Measurements from ENCODE around the gene BLACAT1.

DNA sequence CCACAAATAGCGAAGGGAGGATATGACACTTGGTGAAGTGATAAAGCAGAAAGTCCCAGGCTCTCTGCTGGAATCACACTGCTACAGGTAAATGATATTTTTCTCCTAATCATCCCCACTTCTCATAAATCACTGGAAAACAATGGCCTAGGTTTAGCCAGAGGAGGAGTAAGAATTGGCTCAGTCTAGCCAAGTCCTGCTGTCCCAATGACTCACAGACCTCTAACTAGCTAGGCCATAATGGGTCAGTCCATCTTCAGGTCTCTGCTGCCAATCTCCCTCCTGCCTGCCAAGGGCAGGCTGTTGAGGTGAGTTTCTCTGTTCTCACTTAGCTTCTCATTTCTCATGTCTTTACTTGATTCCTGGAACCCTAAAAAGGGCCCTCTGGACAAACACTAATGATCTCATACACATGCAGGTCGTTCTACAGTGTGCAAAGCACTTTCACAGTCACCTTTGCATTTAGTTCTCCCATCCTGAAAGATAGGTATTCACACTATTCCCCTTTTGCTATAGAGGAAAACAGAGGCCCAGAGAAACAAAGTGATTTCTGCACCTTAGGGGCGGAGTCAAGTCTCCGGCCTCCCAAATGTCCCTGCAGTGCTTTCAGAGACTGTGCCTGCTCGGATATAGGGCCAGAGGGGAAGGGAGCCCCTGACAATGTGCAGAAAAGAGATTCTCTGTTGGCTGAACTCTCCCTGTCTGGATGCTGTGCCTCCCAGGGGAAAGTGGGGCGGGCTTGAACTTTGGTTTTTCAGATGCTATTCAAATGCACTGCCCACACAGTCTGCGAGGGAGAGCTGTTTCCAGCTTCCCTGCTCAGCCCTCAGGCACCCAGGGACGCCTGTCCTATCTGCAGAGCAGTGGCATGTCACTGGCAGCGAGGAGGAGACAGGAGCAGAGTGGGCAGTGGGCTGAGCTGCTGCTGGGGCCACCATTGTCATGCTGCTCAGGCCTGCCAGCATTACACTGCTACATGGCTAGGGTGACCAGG, 44.7 kb upstream of the BLACAT1 start:
- TF ChIP-seq, protein P1, sequence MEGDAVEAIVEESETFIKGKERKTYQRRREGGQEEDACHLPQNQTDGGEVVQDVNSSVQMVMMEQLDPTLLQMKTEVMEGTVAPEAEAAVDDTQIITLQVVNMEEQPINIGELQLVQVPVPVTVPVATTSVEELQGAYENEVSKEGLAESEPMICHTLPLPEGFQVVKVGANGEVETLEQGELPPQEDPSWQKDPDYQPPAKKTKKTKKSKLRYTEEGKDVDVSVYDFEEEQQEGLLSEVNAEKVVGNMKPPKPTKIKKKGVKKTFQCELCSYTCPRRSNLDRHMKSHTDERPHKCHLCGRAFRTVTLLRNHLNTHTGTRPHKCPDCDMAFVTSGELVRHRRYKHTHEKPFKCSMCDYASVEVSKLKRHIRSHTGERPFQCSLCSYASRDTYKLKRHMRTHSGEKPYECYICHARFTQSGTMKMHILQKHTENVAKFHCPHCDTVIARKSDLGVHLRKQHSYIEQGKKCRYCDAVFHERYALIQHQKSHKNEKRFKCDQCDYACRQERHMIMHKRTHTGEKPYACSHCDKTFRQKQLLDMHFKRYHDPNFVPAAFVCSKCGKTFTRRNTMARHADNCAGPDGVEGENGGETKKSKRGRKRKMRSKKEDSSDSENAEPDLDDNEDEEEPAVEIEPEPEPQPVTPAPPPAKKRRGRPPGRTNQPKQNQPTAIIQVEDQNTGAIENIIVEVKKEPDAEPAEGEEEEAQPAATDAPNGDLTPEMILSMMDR (IDR thresholded peaks at IDR 0.05) = no peak
- no peak for TF ChIP-seq POLR2A (IDR thresholded peaks at IDR 0.05)
